Gastrocnemius medialis (tissue), 4 donors: ENCODE data around the gene C3orf22. TPM values are rescaled to one million over a fixed set of nuclear protein-coding genes. Genes with fewer than 3 reads are reported as not detected.

Source experiments
- ATAC-seq, 2 donors: fragments of 150-250 bp; one replicate each; pipeline ENCODE4 v1.9.1; 2016
- DNase-seq, 2 donors: peaks; one replicate each; pipeline ENCODE4 v3.0.0-alpha.2; 2019
- H3K27ac ChIP-seq, 4 donors: fragments of 200-600 bp; sonication (generic); 1 replicate in 1 of 4; 2 replicates in 3 of 4; pipeline ENCODE4 v1.5.1; 2016 to 2018; ENCODE audit warnings: mild to moderate bottlenecking in 2 of 4, moderate library complexity in 1 of 4
- H3K27me3 ChIP-seq, 3 donors: fragments of 200-600 bp; sonication (generic) in 2 of 3; 1 replicate in 1 of 3; 2 replicates in 2 of 3; pipeline versions ENCODE4 v1.5.1 to v1.6.0; 2016 to 2019; ENCODE audit warnings: mild to moderate bottlenecking in 1 of 3, moderate library complexity in 1 of 3
- H3K36me3 ChIP-seq, 2 donors: fragments of 200-600 bp; sonication (generic) in 1 of 2; one replicate each; pipeline ENCODE4 v1.5.1; 2017 to 2018
- H3K4me1 ChIP-seq, 2 donors: fragments of 200-600 bp; sonication (generic) in 1 of 2; one replicate each; pipeline ENCODE4 v1.5.1; 2016 to 2017; ENCODE audit warnings: mild to moderate bottlenecking in 2 of 2
- H3K4me3 ChIP-seq, 4 donors: fragments of 200-600 bp; sonication (generic) in 3 of 4; 1 replicate in 1 of 4; 2 replicates in 3 of 4; pipeline ENCODE4 v1.5.1; 2016 to 2019; ENCODE audit warnings: mild to moderate bottlenecking in 2 of 4
- H3K9me3 ChIP-seq, 3 donors: fragments of 200-600 bp; sonication (generic) in 2 of 3; 1 replicate in 1 of 3; 2 replicates in 2 of 3; pipeline ENCODE4 v1.5.1; 2016 to 2019
- POLR2A ChIP-seq, 2 donors: fragments of 450-650 bp; IDR thresholded peaks; one replicate each; pipeline ENCODE4 v1.6.1; 2017; ENCODE audit warnings: antibody characterized with exemption in 2 of 2, mild to moderate bottlenecking in 2 of 2, moderate library complexity in 2 of 2
- in situ Hi-C, 4 donors: fragments of 200-750 bp; cut with MboI; loops; one replicate each; pipeline versions ENCODE4 v1.15.0 to v1.8.0; 2017; ENCODE audit warnings: low sequenced_read_pairs in 4 of 4
- intact Hi-C: fragments of 100-400 bp; cut with DNase I; formaldehyde crosslinking; loops from one replicate; pipeline ENCODE4 v1.15.1; 2023; ENCODE audit warnings: low total_unique reads
- total RNA-seq, 4 donors: library from RNA; depleted of rRNA; stranded (reverse); fragments of >200 nt; gene quantifications; one replicate each; pipeline versions ENCODE4 v1.1.0 to v1.2.3, GENCODE V29; 2016
- TF ChIP-seq, protein P1 (sequence below), 5 experiments: fragments of 450-650 bp in 3 of 5; fragments of 200-600 bp in 2 of 5; sonication (generic) in 2 of 5; IDR thresholded peaks in 4 of 5; conservative IDR thresholded peaks in 1 of 5; 1 replicate in 4 of 5; 2 replicates in 1 of 5; pipeline ENCODE4 v1.5.1; 2016 to 2019; ENCODE audit warnings: antibody characterized with exemption in 5 of 5, mild to moderate bottlenecking in 3 of 5, moderate library complexity in 3 of 5

Gene C3orf22
- total RNA-seq, 4 donors from 2014 or later = not detected

DNA sequence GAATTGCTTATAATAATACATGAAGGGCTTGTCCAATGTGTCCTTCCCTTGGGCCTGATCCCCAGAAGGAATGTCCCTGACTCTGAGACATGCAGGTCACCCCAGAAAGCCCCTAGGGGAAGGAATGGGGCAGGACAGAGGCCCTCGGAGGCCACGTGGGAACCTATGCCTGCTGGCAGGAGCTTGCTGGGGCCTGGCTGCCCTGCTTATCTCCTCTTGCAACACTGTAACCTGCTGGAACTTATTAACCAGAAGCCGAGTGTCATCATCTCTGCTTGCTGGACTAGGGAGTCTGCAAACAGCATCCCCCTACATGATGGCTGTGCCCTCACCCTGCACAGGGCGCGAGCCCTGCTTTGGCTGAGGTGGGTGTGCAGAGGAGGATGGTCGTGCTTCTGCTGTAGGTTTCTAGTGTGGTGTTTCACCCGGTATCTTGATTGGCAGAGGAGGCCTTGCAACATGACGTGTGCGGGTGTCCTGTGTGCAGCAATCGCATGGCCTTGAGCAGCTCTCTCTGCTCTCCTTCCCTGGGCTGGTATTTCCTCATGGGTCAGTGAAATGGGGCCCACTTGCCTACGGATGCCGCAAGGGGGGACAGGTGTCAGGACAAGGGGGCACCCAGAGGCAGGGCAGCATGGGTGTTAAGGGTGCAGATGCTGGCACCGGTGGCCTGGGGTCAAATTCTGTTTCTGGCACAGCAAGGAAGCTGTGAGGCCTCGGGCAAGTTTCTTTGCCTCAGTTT lies 29.8 kb downstream of the C3orf22 start:
- H3K4me3 ChIP-seq = no peak overlapping the region
- H3K27ac ChIP-seq = no peak overlapping the region
- TF ChIP-seq POLR2A (IDR thresholded peaks at IDR 0.05) = no peak
- TF ChIP-seq, protein P1, sequence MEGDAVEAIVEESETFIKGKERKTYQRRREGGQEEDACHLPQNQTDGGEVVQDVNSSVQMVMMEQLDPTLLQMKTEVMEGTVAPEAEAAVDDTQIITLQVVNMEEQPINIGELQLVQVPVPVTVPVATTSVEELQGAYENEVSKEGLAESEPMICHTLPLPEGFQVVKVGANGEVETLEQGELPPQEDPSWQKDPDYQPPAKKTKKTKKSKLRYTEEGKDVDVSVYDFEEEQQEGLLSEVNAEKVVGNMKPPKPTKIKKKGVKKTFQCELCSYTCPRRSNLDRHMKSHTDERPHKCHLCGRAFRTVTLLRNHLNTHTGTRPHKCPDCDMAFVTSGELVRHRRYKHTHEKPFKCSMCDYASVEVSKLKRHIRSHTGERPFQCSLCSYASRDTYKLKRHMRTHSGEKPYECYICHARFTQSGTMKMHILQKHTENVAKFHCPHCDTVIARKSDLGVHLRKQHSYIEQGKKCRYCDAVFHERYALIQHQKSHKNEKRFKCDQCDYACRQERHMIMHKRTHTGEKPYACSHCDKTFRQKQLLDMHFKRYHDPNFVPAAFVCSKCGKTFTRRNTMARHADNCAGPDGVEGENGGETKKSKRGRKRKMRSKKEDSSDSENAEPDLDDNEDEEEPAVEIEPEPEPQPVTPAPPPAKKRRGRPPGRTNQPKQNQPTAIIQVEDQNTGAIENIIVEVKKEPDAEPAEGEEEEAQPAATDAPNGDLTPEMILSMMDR (IDR thresholded peaks at IDR 0.05 in 4 of 5, conservative IDR thresholded peaks at IDR 0.05 in 1 of 5) = no peak
- no peaks in the 10 kb centered on the region for H3K9me3 ChIP-seq
- no peak for DNase-seq
- peaks cover 0 to 2% (median 0%) of the 10 kb centered on the region in 3 donors for H3K27me3 ChIP-seq
- in situ Hi-C loops = no loop called here
- no peaks in the 10 kb centered on the region for H3K36me3 ChIP-seq
- no peak for ATAC-seq
- intact Hi-C loops = loop anchor here (10.0 kb wide), 1 partner anchor 926 kb away; no protein-coding TSS in a partner anchor
- peaks cover 0 to 3% of the 10 kb centered on the region in 2 donors for H3K4me1 ChIP-seq

DNA sequence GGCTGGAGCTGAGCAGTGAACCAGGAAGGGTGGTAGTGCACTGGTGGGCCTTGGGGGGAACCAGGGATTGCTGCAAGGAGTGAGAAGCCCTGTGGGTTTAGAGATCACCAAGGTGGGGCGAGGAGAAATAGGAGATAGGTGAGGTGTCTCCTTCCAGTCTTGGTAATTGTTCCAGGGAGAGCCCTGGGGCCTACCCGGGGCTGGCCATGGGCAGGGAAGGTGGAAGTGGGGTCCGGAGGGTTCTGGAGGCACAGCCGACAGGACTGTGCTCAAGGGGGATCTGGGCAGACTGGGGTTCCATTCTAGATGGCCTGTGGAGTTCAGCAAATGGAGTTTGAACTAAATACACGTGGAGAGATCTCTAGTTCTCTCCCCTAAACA lies 30.3 kb downstream of the C3orf22 start:
- intact Hi-C loops (loop anchor here (10.0 kb wide), 1 partner anchor 926 kb away; no protein-coding TSS in a partner anchor), in situ Hi-C loops (no loop called here)
- H3K27me3 ChIP-seq = peaks cover 0 to 4% (median 0%) of the 10 kb centered on the region in 3 donors
- no peaks in the 10 kb centered on the region for H3K9me3 ChIP-seq
- no peak overlapping the region for H3K27ac ChIP-seq
- no peak for DNase-seq
- ATAC-seq = no peak
- no peaks in the 10 kb centered on the region for H3K36me3 ChIP-seq
- H3K4me3 ChIP-seq = no peak overlapping the region
- H3K4me1 ChIP-seq = peaks cover 0 to 7% of the 10 kb centered on the region in 2 donors
- no peak for TF ChIP-seq POLR2A (IDR thresholded peaks at IDR 0.05)
- TF ChIP-seq, protein P1 (IDR thresholded peaks at IDR 0.05 in 4 of 5, conservative IDR thresholded peaks at IDR 0.05 in 1 of 5) = no peak

GRCh38 chr3:126527455-126528211 lies 31.1 kb downstream of the C3orf22 start:
- H3K36me3 ChIP-seq = no peaks in the 10 kb centered on the region
- DNase-seq (no peak), ATAC-seq (no peak)
- TF ChIP-seq, protein P1 (IDR thresholded peaks at IDR 0.05 in 4 of 5, conservative IDR thresholded peaks at IDR 0.05 in 1 of 5) = no peak
- TF ChIP-seq POLR2A (IDR thresholded peaks at IDR 0.05) = no peak
- intact Hi-C loops = loop anchor here (10.0 kb wide), 1 partner anchor 927 kb away; no protein-coding TSS in a partner anchor
- H3K4me1 ChIP-seq = peaks cover 0 to 7% of the 10 kb centered on the region in 2 donors
- H3K27ac ChIP-seq = no peak overlapping the region
- no peak overlapping the region for H3K4me3 ChIP-seq
- in situ Hi-C loops = no loop called here
- peaks cover 0 to 8% (median 0%) of the 10 kb centered on the region in 3 donors for H3K27me3 ChIP-seq
- H3K9me3 ChIP-seq = no peaks in the 10 kb centered on the region

- Histone ChIP-seq H3K9me3 (no peaks in the 10 kb centered on the region), H3K36me3 (no peaks in the 10 kb centered on the region), H3K27ac (no peak overlapping the region), H3K4me3 (no peak overlapping the region), H3K27me3 (peaks cover 0 to 8% (median 0%) of the 10 kb centered on the region in 3 donors), H3K4me1 (peaks cover 0 to 7% of the 10 kb centered on the region in 2 donors)
- ATAC-seq (no peak), DNase-seq (no peak)
- in situ Hi-C loops (no loop called here), intact Hi-C loops (loop anchor here (10.0 kb wide), 1 partner anchor 928 kb away; no protein-coding TSS in a partner anchor)
- TF ChIP-seq POLR2A (IDR thresholded peaks at IDR 0.05) = no peak
- TF ChIP-seq, protein P1 (IDR thresholded peaks at IDR 0.05 in 4 of 5, conservative IDR thresholded peaks at IDR 0.05 in 1 of 5) = no peak
Measured at GRCh38 chr3:126527006-126527405, 31.7 kb downstream of the C3orf22 start.
